Brain pericyte (primary cell): ENCODE results near the gene LRRC8C.
"Not testable (repeated sequence)": the region's sequence is repeated elsewhere in the genome, so short reads cannot be mapped to it uniquely, and the experiment has no call there.

Experiments
- DNase-seq: peaks from one replicate; pipeline ENCODE4 v3.0.0-alpha.2; 2012; ENCODE audit warnings: low read depth, low spot score

The LRRC8C gene

GRCh38 chr1:89632657-89633247, at the start of gene LRRC8C:
Gene LRRC8C (plus strand): TSS chr1:89633120. CDS start chr1:89686474, 53,354 bp downstream.
- DNase-seq: no peak

GRCh38 chr1:89584211-89584610, 48.7 kb upstream of the LRRC8C start:
- no peak for DNase-seq

GRCh38 chr1:89584781-89585180, 48.1 kb upstream of the LRRC8C start:
- DNase-seq: no peak

GRCh38 chr1:89587729-89588161, 45.2 kb upstream of the LRRC8C start:
- DNase-seq: no peak

- DNase-seq: no peak
These were observed 44.4 kb upstream of the LRRC8C start for GRCh38 chr1:89588480-89588879.

GRCh38 chr1:89589515-89589914, 43.4 kb upstream of the LRRC8C start:
- no peak for DNase-seq

GRCh38 chr1:89590341-89591080, 42.4 kb upstream of the LRRC8C start:
- DNase-seq: no peak

- DNase-seq: not testable (repeated sequence)
These were observed 40.0 kb upstream of the LRRC8C start for GRCh38 chr1:89592861-89593302.

GRCh38 chr1:89594096-89594740, 38.7 kb upstream of the LRRC8C start:
- no peak for DNase-seq

- DNase-seq: no peak
These were observed 36.2 kb upstream of the LRRC8C start for GRCh38 chr1:89596698-89597097.

- no peak for DNase-seq
These were observed 34.2 kb upstream of the LRRC8C start for GRCh38 chr1:89598450-89599331.

GRCh38 chr1:89599332-89599630, 33.6 kb upstream of the LRRC8C start:
- no peak for DNase-seq

GRCh38 chr1:89600451-89601224, 32.3 kb upstream of the LRRC8C start:
- no peak for DNase-seq

GRCh38 chr1:89602871-89603404, 30.0 kb upstream of the LRRC8C start:
- DNase-seq: no peak

- no peak for DNase-seq
These were observed 29.1 kb upstream of the LRRC8C start for GRCh38 chr1:89603651-89604413.

GRCh38 chr1:89604414-89604735, 28.5 kb upstream of the LRRC8C start:
- no peak for DNase-seq

- peak; percentile 41 for DNase-seq
These were observed 27.2 kb upstream of the LRRC8C start for GRCh38 chr1:89605692-89606091.

- DNase-seq: no peak
These were observed 26.5 kb upstream of the LRRC8C start for GRCh38 chr1:89606227-89606980.

GRCh38 chr1:89607156-89607555, 25.8 kb upstream of the LRRC8C start:
- DNase-seq: no peak
